H9 (cell line): ENCODE results near the gene GSTM3. TPM values are rescaled to one million over a fixed set of nuclear protein-coding genes. Genes with fewer than 3 reads are reported as not detected.

Experiments used
- DNase-seq: peaks from one replicate; pipeline ENCODE4 v3.0.0-alpha.2; 2017
- H2AFZ ChIP-seq: one replicate; pipeline ENCODE4 v1.6.1; 2013; ENCODE audit warnings: mild to moderate bottlenecking, low read length, control low read depth, moderate library complexity
- H2AK5ac ChIP-seq: 2 replicates; pipeline ENCODE4 v1.6.1; 2013; ENCODE audit warnings: low read length, control low read depth, mixed read lengths; ENCODE audit not compliant: insufficient read length
- H2BK120ac ChIP-seq: one replicate; pipeline ENCODE4 v1.6.1; 2013; ENCODE audit warnings: low read depth, mild to moderate bottlenecking, low read length, control low read depth, inconsistent platforms; ENCODE audit not compliant: poor library complexity, severe bottlenecking
- H2BK12ac ChIP-seq: 2 replicates; pipeline ENCODE4 v1.6.1; 2013; ENCODE audit warnings: low read length, control low read depth, mixed read lengths, low read depth; ENCODE audit not compliant: insufficient read length
- H2BK15ac ChIP-seq: 2 replicates; pipeline ENCODE4 v1.6.1; 2013; ENCODE audit warnings: low read depth, low read length, control low read depth
- H2BK20ac ChIP-seq: one replicate; pipeline ENCODE4 v1.6.1; 2013; ENCODE audit warnings: low read depth, mild to moderate bottlenecking, low read length, control low read depth, inconsistent platforms; ENCODE audit not compliant: poor library complexity, severe bottlenecking
- H2BK5ac ChIP-seq: 2 replicates; pipeline ENCODE4 v1.6.1; 2013; ENCODE audit warnings: low read length, control low read depth, mixed read lengths; ENCODE audit not compliant: insufficient read length
- H3K14ac ChIP-seq: 2 replicates; pipeline ENCODE4 v1.6.1; 2013; ENCODE audit warnings: low read length, control low read depth; ENCODE audit not compliant: insufficient read depth
- H3K18ac ChIP-seq: 2 replicates; pipeline ENCODE4 v1.6.1; 2013; ENCODE audit warnings: low read depth, mild to moderate bottlenecking, mixed read lengths, low read length, control low read depth; ENCODE audit not compliant: insufficient read length
- H3K23ac ChIP-seq: 2 replicates; pipeline ENCODE4 v1.6.1; 2013; ENCODE audit warnings: low read length, control low read depth, mixed read lengths, low read depth; ENCODE audit not compliant: insufficient read length
- H3K23me2 ChIP-seq: 2 replicates; pipeline ENCODE4 v1.6.1; 2013; ENCODE audit warnings: low read depth, mild to moderate bottlenecking, mixed read lengths, low read length, control low read depth; ENCODE audit not compliant: insufficient read length, poor library complexity, severe bottlenecking
- H3K27ac ChIP-seq: 2 replicates; pipeline ENCODE4 v1.5.1; 2013; ENCODE audit warnings: low read length, control low read depth, mixed read lengths, low read depth; ENCODE audit not compliant: insufficient read length
- H3K27me3 ChIP-seq: 2 replicates; pipeline ENCODE4 v1.6.1; 2013; ENCODE audit warnings: low read length, control low read depth, inconsistent platforms; ENCODE audit not compliant: insufficient read depth
- H3K4ac ChIP-seq: 2 replicates; pipeline ENCODE4 v1.6.1; 2013; ENCODE audit warnings: low read depth, mild to moderate bottlenecking, control low read depth, inconsistent platforms, low read length, moderate library complexity
- H3K4me1 ChIP-seq: 2 replicates; pipeline ENCODE4 v1.6.1; 2013; ENCODE audit warnings: low read length, control low read depth, inconsistent platforms; ENCODE audit not compliant: insufficient read depth
- H3K4me2 ChIP-seq: 2 replicates; pipeline ENCODE4 v1.6.1; 2013; ENCODE audit warnings: low read length, control low read depth, mixed read lengths; ENCODE audit not compliant: insufficient read length, insufficient read depth
- H3K56ac ChIP-seq: 2 replicates; pipeline ENCODE4 v1.6.1; 2013; ENCODE audit warnings: low read depth, mild to moderate bottlenecking, mixed read lengths, low read length, control low read depth; ENCODE audit not compliant: insufficient read length
- H3K79me1 ChIP-seq: 2 replicates; pipeline ENCODE4 v1.6.1; 2013; ENCODE audit warnings: low read depth, mild to moderate bottlenecking, moderate library complexity, low read length, control low read depth, inconsistent platforms; ENCODE audit not compliant: insufficient read depth, poor library complexity, severe bottlenecking
- H3K79me2 ChIP-seq: 2 replicates; pipeline ENCODE4 v1.6.1; 2013; ENCODE audit warnings: low read length, control low read depth, inconsistent platforms; ENCODE audit not compliant: insufficient read depth
- H3K9ac ChIP-seq: 2 replicates; pipeline ENCODE4 v1.6.1; 2013; ENCODE audit warnings: low read length, control low read depth, mixed read lengths; ENCODE audit not compliant: insufficient read length; ENCODE audit errors: extremely low read depth
- H3K9me3 ChIP-seq: one replicate; pipeline ENCODE4 v1.6.1; 2013; ENCODE audit warnings: low read depth, low read length, inconsistent platforms; ENCODE audit not compliant: control insufficient read depth
- H3T11ph ChIP-seq: one replicate; pipeline ENCODE4 v1.6.1; 2013; ENCODE audit warnings: mild to moderate bottlenecking, low read length, control low read depth, inconsistent platforms
- H4K20me1 ChIP-seq: one replicate; pipeline ENCODE4 v1.6.1; 2013; ENCODE audit not compliant: control insufficient read depth, insufficient read length, insufficient read depth
- H4K5ac ChIP-seq: 2 replicates; pipeline ENCODE4 v1.6.1; 2013; ENCODE audit warnings: low read depth, mild to moderate bottlenecking, mixed read lengths, low read length, control low read depth; ENCODE audit not compliant: insufficient read length
- H4K8ac ChIP-seq: replicated peaks from 2 replicates; pipeline ENCODE4 v1.6.1; 2013; ENCODE audit warnings: low read length, control low read depth, mixed read lengths, low read depth; ENCODE audit not compliant: insufficient read length
- H4K91ac ChIP-seq: 2 replicates; pipeline ENCODE4 v1.6.1; 2013; ENCODE audit warnings: low read depth, mild to moderate bottlenecking, moderate library complexity, mixed read lengths, low read length, control low read depth; ENCODE audit not compliant: insufficient read length
- H3K27ac Mint-ChIP-seq, 3 experiments: 2 replicates in 2 of 3; 3 replicates in 1 of 3; pipeline ENCODE4 v1.8.0; 2020 to 2021; ENCODE audit warnings: mixed read lengths in 3 of 3, mild to moderate bottlenecking in 1 of 3, moderate library complexity in 1 of 3
- H3K27me3 Mint-ChIP-seq: 2 replicates; pipeline ENCODE4 v1.8.0; 2021; ENCODE audit warnings: low read depth, mild to moderate bottlenecking, moderate library complexity, mixed read lengths
- H3K36me3 Mint-ChIP-seq, 3 experiments: 2 replicates in 2 of 3; 3 replicates in 1 of 3; pipeline ENCODE4 v1.8.0; 2020 to 2021; ENCODE audit warnings: low read depth in 3 of 3, mixed read lengths in 3 of 3; ENCODE audit not compliant: insufficient read depth in 1 of 3
- H3K4me1 Mint-ChIP-seq, 2 experiments: 2 replicates each; pipeline ENCODE4 v1.8.0; 2020; ENCODE audit warnings: mixed read lengths in 2 of 2
- H3K4me3 Mint-ChIP-seq, 2 experiments: 2 replicates in 1 of 2; 3 replicates in 1 of 2; pipeline ENCODE4 v1.8.0; 2020 to 2021; ENCODE audit warnings: mild to moderate bottlenecking in 2 of 2, mixed read lengths in 2 of 2, moderate library complexity in 1 of 2
- H3K9me3 Mint-ChIP-seq, 2 experiments: 2 replicates in 1 of 2; 3 replicates in 1 of 2; pipeline ENCODE4 v1.8.0; 2020; ENCODE audit warnings: mild to moderate bottlenecking in 2 of 2, mixed read lengths in 2 of 2, moderate library complexity in 1 of 2
- WGBS: extraction: QIAGEN DNeasy Blood & Tissue Kit; methylation state at CpG from one replicate; pipeline ENCODE4 v1.1.7; 2013; ENCODE audit warnings: missing lambda C conversion rate, low lambda C conversion rate, mixed read lengths; ENCODE audit not compliant: insufficient read length; ENCODE audit errors: extremely low coverage; 5-methylcytosine and 5-hydroxymethylcytosine counted together
- total RNA-seq: library from RNA; stranded (reverse); gene quantifications from 2 replicates; pipeline ENCODE4 v1.2.1, GENCODE V29; 2021
- TF ChIP-seq, protein P1 (sequence below): fragments of 200-600 bp; sonication (generic); conservative IDR thresholded peaks from 3 replicates; pipeline ENCODE4 v1.8.0; 2021; ENCODE audit warnings: antibody characterized with exemption, mild to moderate bottlenecking

Gene GSTM3
- total RNA-seq, 1 experiment from 2014 or later: 3.5 TPM

DNA sequence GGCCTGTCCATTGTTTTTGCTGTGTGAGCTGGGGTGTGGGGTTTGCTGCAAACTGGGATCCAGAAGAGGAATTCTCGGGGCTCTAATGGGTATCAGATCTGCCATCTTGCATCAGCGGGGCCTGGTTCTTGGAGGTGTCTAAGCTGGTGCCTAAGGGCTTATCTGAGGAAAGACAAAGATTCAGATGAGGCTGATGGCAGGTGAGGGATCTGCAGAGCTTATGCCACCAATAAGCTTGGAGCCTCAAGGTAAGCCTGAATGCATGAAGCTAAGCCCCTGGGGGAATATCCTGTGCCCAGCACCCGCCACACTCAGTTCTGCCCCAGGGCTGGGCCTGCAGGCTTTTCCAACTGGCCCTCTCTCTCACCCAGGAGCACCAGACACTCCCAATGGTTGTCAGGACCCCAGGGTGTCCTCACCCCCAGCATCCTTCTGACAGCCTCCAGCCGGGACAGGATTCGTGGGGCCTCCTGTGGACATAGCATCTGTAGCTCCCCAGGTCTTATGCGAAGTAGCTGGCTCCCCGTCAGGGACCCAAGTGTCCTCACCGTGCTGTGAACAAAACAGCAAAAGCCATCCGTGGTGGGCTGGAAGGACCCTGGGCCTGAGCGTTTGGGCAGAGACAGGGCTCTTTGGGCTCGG is 9.5 kb upstream of the GSTM3 start:
- H3K23me2 ChIP-seq: no peaks in the 10 kb centered on the region
- H2AK5ac ChIP-seq: no peak overlapping the region
- H3K4me2 ChIP-seq: no peak overlapping the region
- DNase-seq: no peak
- H3K23ac ChIP-seq: no peak overlapping the region
- H3K9me3 Mint-ChIP-seq: peaks cover 18 to 26% of the 10 kb centered on the region in 2 experiments
- H2BK120ac ChIP-seq: no peak overlapping the region
- no peak overlapping the region for H4K5ac ChIP-seq
- H3K79me1 ChIP-seq: no peaks in the 10 kb centered on the region
- no peaks in the 10 kb centered on the region for H3K9me3 ChIP-seq
- no peak overlapping the region for H3K4ac ChIP-seq
- no peak overlapping the region for H3K4me3 Mint-ChIP-seq
- H3K36me3 Mint-ChIP-seq: peaks cover 3 to 6% (median 4%) of the 10 kb centered on the region in 3 experiments; a peak in 5 of 7 replicates
- H2AFZ ChIP-seq: no peak overlapping the region
- no CpG with 5 or more reads among the region's 11 CpGs for WGBS
- H3K56ac ChIP-seq: no peak overlapping the region
- no peak overlapping the region for H4K8ac ChIP-seq
- no peak overlapping the region for H3K27ac Mint-ChIP-seq
- H2BK20ac ChIP-seq: no peak overlapping the region
- H3K4me1 ChIP-seq: no peaks in the 10 kb centered on the region
- TF ChIP-seq, protein P1, sequence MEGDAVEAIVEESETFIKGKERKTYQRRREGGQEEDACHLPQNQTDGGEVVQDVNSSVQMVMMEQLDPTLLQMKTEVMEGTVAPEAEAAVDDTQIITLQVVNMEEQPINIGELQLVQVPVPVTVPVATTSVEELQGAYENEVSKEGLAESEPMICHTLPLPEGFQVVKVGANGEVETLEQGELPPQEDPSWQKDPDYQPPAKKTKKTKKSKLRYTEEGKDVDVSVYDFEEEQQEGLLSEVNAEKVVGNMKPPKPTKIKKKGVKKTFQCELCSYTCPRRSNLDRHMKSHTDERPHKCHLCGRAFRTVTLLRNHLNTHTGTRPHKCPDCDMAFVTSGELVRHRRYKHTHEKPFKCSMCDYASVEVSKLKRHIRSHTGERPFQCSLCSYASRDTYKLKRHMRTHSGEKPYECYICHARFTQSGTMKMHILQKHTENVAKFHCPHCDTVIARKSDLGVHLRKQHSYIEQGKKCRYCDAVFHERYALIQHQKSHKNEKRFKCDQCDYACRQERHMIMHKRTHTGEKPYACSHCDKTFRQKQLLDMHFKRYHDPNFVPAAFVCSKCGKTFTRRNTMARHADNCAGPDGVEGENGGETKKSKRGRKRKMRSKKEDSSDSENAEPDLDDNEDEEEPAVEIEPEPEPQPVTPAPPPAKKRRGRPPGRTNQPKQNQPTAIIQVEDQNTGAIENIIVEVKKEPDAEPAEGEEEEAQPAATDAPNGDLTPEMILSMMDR: no peak
- peaks cover 42% of the 10 kb centered on the region for H3K27me3 Mint-ChIP-seq
- 0 out of 2 replicates have a peak overlapping the region, but pooled peaks have one; percentile 36 for H3K14ac ChIP-seq
- no peak overlapping the region for H3K18ac ChIP-seq
- no peak overlapping the region for H3K27ac ChIP-seq
- no peaks in the 10 kb centered on the region for H3K27me3 ChIP-seq
- no peak overlapping the region for H2BK5ac ChIP-seq
- H3K79me2 ChIP-seq: no peaks in the 10 kb centered on the region
- no peak overlapping the region for H3T11ph ChIP-seq
- H4K20me1 ChIP-seq: no peaks in the 10 kb centered on the region
- H3K4me1 Mint-ChIP-seq: no peaks in the 10 kb centered on the region
- no peak overlapping the region for H2BK12ac ChIP-seq
- H3K9ac ChIP-seq: no peak overlapping the region
- no peak overlapping the region for H4K91ac ChIP-seq
- H2BK15ac ChIP-seq: no peak overlapping the region
